ENCODE data around the gene SPATA2L.
"Not testable (repeated sequence)": the region's sequence is repeated elsewhere in the genome, so short reads cannot be mapped to it uniquely, and the experiment has no call there.

SPATA2L gene

GRCh38 chr16:89706518-89707260, 5.2 kb upstream of the SPATA2L start:
- no peak for DNase-seq (ENCODE audit: low read depth in 2 of 2)

GRCh38 chr16:89705006-89705405, 3.5 kb upstream of the SPATA2L start:
- no peak for DNase-seq (ENCODE audit: low read depth in 2 of 2)

GRCh38 chr16:89704281-89704680, 2.8 kb upstream of the SPATA2L start:
- DNase-seq (ENCODE audit: low read depth in 2 of 2): no peak

GRCh38 chr16:89700649-89701424, 668 bp downstream of the SPATA2L start:
- no peak for DNase-seq (ENCODE audit: low read depth in 2 of 2)

- peak; percentile 89 to 96 for DNase-seq (ENCODE audit: low read depth in 2 of 2)
Measured at GRCh38 chr16:89700100-89700648, 1.3 kb downstream of the SPATA2L start.

GRCh38 chr16:89699629-89700099, 1.8 kb downstream of the SPATA2L start:
- DNase-seq (ENCODE audit: low read depth in 2 of 2): not testable (repeated sequence)

GRCh38 chr16:89698717-89699116, 2.8 kb downstream of the SPATA2L start:
- DNase-seq (ENCODE audit: low read depth in 2 of 2): not testable (repeated sequence)

GRCh38 chr16:89697616-89698331, 3.7 kb downstream of the SPATA2L start:
- no peak for DNase-seq (ENCODE audit: low read depth in 2 of 2)

- DNase-seq (ENCODE audit: low read depth in 2 of 2): no peak
Measured at GRCh38 chr16:89697161-89697615, 4.3 kb downstream of the SPATA2L start.

- DNase-seq (ENCODE audit: low read depth in 2 of 2): no peak
Measured at GRCh38 chr16:89696670-89697128, 4.8 kb downstream of the SPATA2L start.

GRCh38 chr16:89695875-89696669, 5.4 kb downstream of the SPATA2L start:
- no peak for DNase-seq (ENCODE audit: low read depth in 2 of 2)

- DNase-seq (ENCODE audit: low read depth in 2 of 2): no peak
Measured at GRCh38 chr16:89695086-89695874, 6.2 kb downstream of the SPATA2L start.

- not testable (repeated sequence) for DNase-seq (ENCODE audit: low read depth in 2 of 2)
Measured at GRCh38 chr16:89694784-89695085, 6.8 kb downstream of the SPATA2L start.

GRCh38 chr16:89693931-89694783, 7.3 kb downstream of the SPATA2L start:
- DNase-seq (ENCODE audit: low read depth in 2 of 2): no peak

- DNase-seq (ENCODE audit: low read depth in 2 of 2): no peak
Measured at GRCh38 chr16:89693289-89693731, 8.2 kb downstream of the SPATA2L start.

GRCh38 chr16:89691986-89692569, 9.4 kb downstream of the SPATA2L start:
- DNase-seq (ENCODE audit: low read depth in 2 of 2): no peak

- no peak for DNase-seq (ENCODE audit: low read depth in 2 of 2)
Measured at GRCh38 chr16:89691231-89691985, 10.1 kb downstream of the SPATA2L start.

GRCh38 chr16:89690392-89690901, 11.1 kb downstream of the SPATA2L start:
- no peak for DNase-seq (ENCODE audit: low read depth in 2 of 2)
